ENCODE measurements around the gene DPP7. TPM values are rescaled to one million over a fixed set of nuclear protein-coding genes. Genes with fewer than 3 reads are reported as not detected.

Gene DPP7
- total and polyA plus RNA-seq, 2 of the 8 experiments (the other 6 are each of a cell fraction or from before 2014, with no cell fraction given) = 21.2 to 26.8 TPM

GRCh38 chr9:137138722-137139467, 24.4 kb upstream of the DPP7 start, which contains the start of gene GRIN1 (continued):
- TF ChIP-seq ATF2 (IDR thresholded peaks at IDR 0.05; ENCODE audit: low read length) = no peak
- TF ChIP-seq CTCF (IDR thresholded peaks at IDR 0.05; ENCODE audit: control extremely low read depth in 1 of 3, insufficient read depth in 1 of 3, low read depth in 1 of 3, low read length in 3 of 3) = no peak
- TF ChIP-seq SIN3A (conservative IDR thresholded peaks at IDR 0.05 in 1 of 2, IDR thresholded peaks at IDR 0.05 in 1 of 2; ENCODE audit: low read depth in 1 of 2, low read length in 2 of 2) = peak; percentile 86 to 89; a peak in 3 of 4 replicates
- no peak for TF ChIP-seq TAF1 (IDR thresholded peaks at IDR 0.05; ENCODE audit: low read depth, low read length)
- no peak for TF ChIP-seq SIRT6 (IDR thresholded peaks at IDR 0.05; ENCODE audit: low read length)
- no peak for TF ChIP-seq PHF8 (conservative IDR thresholded peaks at IDR 0.05; ENCODE audit: low read depth, low read length)
- 0 out of 2 replicates have a peak, but pooled peaks have one; percentile 4 for TF ChIP-seq CREB1 (IDR thresholded peaks at IDR 0.05)
- TF ChIP-seq BACH1 (IDR thresholded peaks at IDR 0.05; ENCODE audit: low read length) = 0 out of 2 replicates have a peak, but pooled peaks have one; percentile 60
- no peak for TF ChIP-seq SP1 (IDR thresholded peaks at IDR 0.05; ENCODE audit: low read depth, low read length)
- TF ChIP-seq YY1 (IDR thresholded peaks at IDR 0.05; ENCODE audit: low read depth, low read length) = no peak
- TF ChIP-seq MAX (IDR thresholded peaks at IDR 0.05) = no peak; the same call in 1 of the 2 replicates
- peak; percentile 22 for TF ChIP-seq RNF2 (IDR thresholded peaks at IDR 0.05; ENCODE audit: borderline replicate concordance, low read depth, low read length, missing control alignments, poor library complexity, severe bottlenecking)
- TF ChIP-seq EP300 (IDR thresholded peaks at IDR 0.05; ENCODE audit: borderline replicate concordance in 1 of 2, low read depth in 2 of 2, low read length in 2 of 2) = no peak
- no peak for TF ChIP-seq POLR2AphosphoS5 (IDR thresholded peaks at IDR 0.05; ENCODE audit: low read depth, low read length)
- peak; percentile 37 to 71; a peak in 1 of 4 replicates for TF ChIP-seq HDAC2 (IDR thresholded peaks at IDR 0.05; ENCODE audit: borderline replicate concordance in 1 of 2, low read depth in 2 of 2, low read length in 2 of 2)
- TF ChIP-seq TBP (IDR thresholded peaks at IDR 0.05; ENCODE audit: low read depth, low read length) = no peak
- no peak for TF ChIP-seq KDM5A (IDR thresholded peaks at IDR 0.05; ENCODE audit: low read length)
- no peak for TF ChIP-seq SAP30 (IDR thresholded peaks at IDR 0.05; ENCODE audit: insufficient read depth, insufficient replicate concordance, low read length)
